MM.1S (cell line): ENCODE data around the gene ITPRID1.

Experiments
- CTCF ChIP-seq: fragments of 300-600 bp; sonication (generic); IDR thresholded peaks from 2 replicates; pipeline ENCODE4 v1.5.1; 2016; ENCODE audit warnings: antibody characterized with exemption, low read length, mixed read lengths
- EZH2 ChIP-seq: fragments of 300-600 bp; sonication (generic); optimal IDR thresholded peaks from 2 replicates; pipeline ENCODE3; 2017; ENCODE audit warnings: low read depth, mild to moderate bottlenecking, antibody characterized with exemption, low read length, mixed read lengths
- EZH2phosphoT487 ChIP-seq: fragments of 300-600 bp; sonication (generic); IDR thresholded peaks from 2 replicates; pipeline ENCODE4 v1.6.1; 2018; ENCODE audit warnings: antibody characterized with exemption, low read length

GRCh38 chr7:31613604-31614003 is 99.7 kb downstream of the ITPRID1 start:
- TF ChIP-seq CTCF (no peak), EZH2 (no peak), EZH2phosphoT487 (no peak)
